K562 (cell line): ENCODE data around the gene PTPRE. TPM values are rescaled to one million over a fixed set of nuclear protein-coding genes. Genes with fewer than 3 reads are reported as not detected.

ENCODE experiments used
- ATAC-seq: fragments of 200-7000 bp; cut with Tn5 transposase; 3 replicates; pipeline ENCODE4 v1.9.1; 2020; ENCODE audit warnings: moderate library complexity
- BruUV-seq: library from RNA; stranded (reverse); fragments of 400-500 nt; replicated peaks from 2 replicates; lab custom pipeline; 2021; lab: Mats Ljungman, UMichigan
- CTCF ChIA-PET: fragments of 300-600 bp; formaldehyde crosslinking; extraction: SDS; loops from one replicate; lab custom pipeline; 2021; ENCODE audit warnings: low intra/inter-chr PET ratio; lab: Yijun Ruan, JAX
- POLR2A ChIA-PET: fragments of 300-600, 350-650 bp; sonication (Branson Sonifier 250); formaldehyde crosslinking; extraction: SDS; loops from one replicate; lab custom pipeline; 2021; ENCODE audit warnings: antibody characterized with exemption, inconsistent platforms; lab: Yijun Ruan, JAX
- DNase-seq, 4 experiments: peaks; one replicate each; pipeline versions ENCODE4 v3.0.0 to v3.0.0-alpha.2; 2011 to 2018; ENCODE audit warnings: low spot score in 3 of 4, mixed read lengths in 3 of 4; ENCODE audit errors: extremely low read depth in 1 of 4
- FAIRE-seq: peaks from 2 replicates; lab custom pipeline; 2011; peaks lifted over from hg19 to GRCh38; lab: Jason Lieb, UNC
- H2AFZ ChIP-seq: 2 replicates; pipeline ENCODE4 v1.6.0; 2011; ENCODE audit warnings: low read depth, low read length, control low read depth, inconsistent platforms
- H3K27ac ChIP-seq: fragments of 200-600 bp; 3 replicates; pipeline ENCODE4 v1.8.0; 2011; ENCODE audit warnings: low read depth, mild to moderate bottlenecking, control low read depth, inconsistent platforms, low read length, moderate library complexity, mixed read lengths; ENCODE audit errors: extremely low read depth
- H3K27me3 ChIP-seq, 2 experiments: fragments of 300-600 bp in 1 of 2; 2 replicates in 1 of 2; 3 replicates in 1 of 2; pipeline versions ENCODE4 v1.6.0 to v1.8.0; 2011; ENCODE audit warnings: inconsistent platforms in 2 of 2, low read length in 2 of 2, mild to moderate bottlenecking in 1 of 2, mixed read lengths in 1 of 2, moderate library complexity in 1 of 2; ENCODE audit not compliant: control insufficient read depth in 2 of 2, insufficient read depth in 2 of 2
- H3K36me3 ChIP-seq: fragments of 300-600 bp; 3 replicates; pipeline ENCODE4 v1.8.0; 2011; ENCODE audit warnings: mild to moderate bottlenecking, low read length, inconsistent platforms; ENCODE audit not compliant: control insufficient read depth, insufficient read depth
- H3K4me1 ChIP-seq, 2 experiments: fragments of 200-600 bp in 1 of 2; replicated peaks in 1 of 2; 2 replicates in 1 of 2; 3 replicates in 1 of 2; pipeline versions ENCODE4 v1.5.1 to v1.8.0; 2011; ENCODE audit warnings: inconsistent platforms in 2 of 2, low read length in 2 of 2, mild to moderate bottlenecking in 1 of 2, mixed read lengths in 1 of 2, moderate library complexity in 1 of 2; ENCODE audit not compliant: control insufficient read depth in 2 of 2, insufficient read depth in 2 of 2
- H3K4me2 ChIP-seq: 2 replicates; pipeline ENCODE4 v1.6.1; 2011; ENCODE audit warnings: low read length, control low read depth, inconsistent platforms, mixed read lengths; ENCODE audit not compliant: insufficient read depth
- H3K4me3 ChIP-seq: fragments of 200-600 bp; sonication (generic), shearing (Covaris generic); 2 replicates; pipeline ENCODE4 v1.5.1; 2016; ENCODE audit warnings: control low read depth, inconsistent platforms
- H3K79me2 ChIP-seq: fragments of 200-600 bp; 3 replicates; pipeline ENCODE4 v1.8.0; 2011; ENCODE audit warnings: low read length, inconsistent platforms; ENCODE audit not compliant: control insufficient read depth, insufficient read depth
- H3K9ac ChIP-seq, 2 experiments: 2 replicates each; pipeline versions ENCODE4 v1.6.0 to v1.6.1; 2011; ENCODE audit warnings: low read depth in 2 of 2, low read length in 2 of 2, control low read depth in 1 of 2, inconsistent platforms in 1 of 2, mild to moderate bottlenecking in 1 of 2, mixed read lengths in 1 of 2; ENCODE audit not compliant: insufficient read depth in 1 of 2
- H3K9me1 ChIP-seq: one replicate; pipeline ENCODE4 v1.6.0; 2011; ENCODE audit warnings: inconsistent platforms, mild to moderate bottlenecking, low read length, moderate library complexity; ENCODE audit not compliant: control insufficient read depth, insufficient read depth
- H3K9me3 ChIP-seq: replicated peaks from 2 replicates; pipeline ENCODE4 v1.5.1; 2011; ENCODE audit warnings: low read depth, low read length, inconsistent platforms; ENCODE audit not compliant: control insufficient read depth, insufficient read depth
- H4K20me1 ChIP-seq: replicated peaks from 2 replicates; pipeline ENCODE4 v1.6.1; 2011; ENCODE audit warnings: low read length, inconsistent platforms, mixed read lengths; ENCODE audit not compliant: control insufficient read depth, insufficient read depth
- CBX3 ChIP-seq, 2 experiments: IDR thresholded peaks; 1 replicate in 1 of 2; 2 replicates in 1 of 2; pipeline ENCODE4 v1.6.1; 2012; ENCODE audit warnings: inconsistent platforms in 2 of 2, low read length in 2 of 2, borderline replicate concordance in 1 of 2, control low read depth in 1 of 2
- HSF4 ChIP-seq: fragments of 250-450 bp; sonication (Bioruptor Pico); IDR thresholded peaks from 2 replicates; pipeline ENCODE4 v2.1.2; 2022; ENCODE audit warnings: mild to moderate bottlenecking, moderate library complexity, borderline replicate concordance
- WGBS: fragments of 100-300 bp; shearing (Covaris generic); methylation state at CpG from one replicate; pipeline ENCODE4 v1.1.6; 2016; ENCODE audit warnings: low coverage, mixed read lengths; ENCODE audit not compliant: insufficient coverage; ENCODE audit errors: missing lambda C conversion rate; 5-methylcytosine and 5-hydroxymethylcytosine counted together
- in situ Hi-C: fragments of 300-500 bp; cut with MboI; formaldehyde crosslinking; loops from 4 replicates; pipeline ENCODE4 v1.15.0; 2018; ENCODE audit warnings: inconsistent platforms, mixed read lengths
- intact Hi-C: fragments of 100-400 bp; cut with micrococcal nuclease; formaldehyde crosslinking; loops from 2 replicates; pipeline ENCODE4 v1.14.2; 2022
- polyA plus RNA-seq, 8 experiments: library from polyadenylated mRNA; depleted of rRNA in 4 of 8; stranded (reverse) in 5 of 8; unstranded in 3 of 8; fragments of >200 nt; fragmentation: Nextera tagmentation in 2 of 8; fragmentation: Illumina TruSeq in 1 of 8; extraction: Ambion mirVana in 2 of 8; extraction: Trizol in 1 of 8; gene quantifications; 2 replicates each; pipeline versions ENCODE4 v1.2.1 to v1.2.3, GENCODE V29; 2011 to 2014; ENCODE audit warnings: inconsistent platforms in 1 of 8, missing spikeins in 1 of 8
- total RNA-seq, 7 experiments: library from RNA; depleted of rRNA in 6 of 7; stranded (reverse); fragments of >200 nt in 6 of 7; fragmentation: Illumina TruSeq in 2 of 7; extraction: Trizol in 2 of 7; gene quantifications; 2 replicates each; pipeline versions ENCODE4 v1.2.1 to v1.2.3, GENCODE V29; 2011 to 2021; ENCODE audit warnings: low replicate concordance in 1 of 7
- TF ChIP-seq, protein P1 (sequence below): sonication (generic); formaldehyde crosslinking; IDR thresholded peaks from 2 replicates; pipeline ENCODE4 v1.8.0; 2022; ENCODE audit warnings: mild to moderate bottlenecking, missing genetic modification reagents
- TF ChIP-seq, protein P2 (sequence below): fragments of 200-800 bp; sonication (Bioruptor generic); IDR thresholded peaks from 2 replicates; pipeline ENCODE4 v1.6.1; 2017; ENCODE audit warnings: missing genetic modification characterization, missing compliant biosample characterization

PTPRE gene
- total and polyA plus RNA-seq, 9 of the 15 experiments (the other 6 are each of a cell fraction or from before 2014, with no cell fraction given) = 0.01 to 0.13 (median 0.04) TPM; not detected in 4

DNA sequence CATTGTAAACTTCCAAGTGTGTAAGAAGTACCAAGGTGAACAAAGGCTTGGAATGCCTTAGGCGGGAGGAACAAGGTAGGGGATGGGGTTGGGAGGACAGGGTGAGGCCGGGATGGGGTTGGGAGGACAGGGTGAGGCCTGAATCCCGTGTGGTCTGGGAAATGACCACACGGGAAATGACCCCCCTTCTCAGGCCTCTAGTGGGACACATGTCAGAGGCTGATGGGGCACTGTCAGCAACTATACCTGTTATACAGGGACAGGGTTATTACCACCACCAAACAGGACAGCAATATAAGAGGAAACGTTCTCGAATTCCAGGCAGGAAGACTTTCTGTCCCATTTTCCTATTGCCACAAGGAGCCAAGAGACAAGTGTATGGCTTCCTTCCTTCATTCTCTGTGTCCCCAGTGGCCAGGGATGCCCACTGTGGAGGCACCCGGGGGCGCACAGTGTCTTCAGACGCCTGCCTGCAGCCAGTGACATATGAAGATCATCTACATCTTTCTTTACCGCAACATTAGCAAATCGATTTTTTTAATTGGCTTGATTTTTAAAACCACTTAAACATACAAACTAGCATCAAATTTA lies 218.0 kb downstream of the PTPRE start:
- Histone ChIP-seq H3K4me1 (peaks cover 9 to 15% of the 10 kb centered on the region in 2 experiments; a peak in 4 of 5 replicates), H4K20me1 (peaks cover 7% of the 10 kb centered on the region), H3K4me3 (peak overlapping the region; percentile 89), H3K4me2 (peak overlapping the region; percentile 89), H2AFZ (no peak overlapping the region), H3K36me3 (peaks cover 48% of the 10 kb centered on the region), H3K9ac (peak overlapping the region; percentile 87 to 96), H3K9me1 (no peaks in the 10 kb centered on the region), H3K79me2 (peaks cover 58% of the 10 kb centered on the region), H3K27ac (peak overlapping the region; percentile 93), H3K27me3 (no peaks in the 10 kb centered on the region), H3K9me3 (no peaks in the 10 kb centered on the region)
- BruUV-seq = TSS peak; percentile 32
- ChIA-PET POLR2A (interaction anchor here (0.6 to 4.2 kb wide), 6 partner anchors 10 to 68 kb away, joined by 3 to 26 read pairs (median 4); no protein-coding TSS in a partner anchor), CTCF (no interaction called here)
- in situ Hi-C loops = no loop called here
- TF ChIP-seq, protein P1, sequence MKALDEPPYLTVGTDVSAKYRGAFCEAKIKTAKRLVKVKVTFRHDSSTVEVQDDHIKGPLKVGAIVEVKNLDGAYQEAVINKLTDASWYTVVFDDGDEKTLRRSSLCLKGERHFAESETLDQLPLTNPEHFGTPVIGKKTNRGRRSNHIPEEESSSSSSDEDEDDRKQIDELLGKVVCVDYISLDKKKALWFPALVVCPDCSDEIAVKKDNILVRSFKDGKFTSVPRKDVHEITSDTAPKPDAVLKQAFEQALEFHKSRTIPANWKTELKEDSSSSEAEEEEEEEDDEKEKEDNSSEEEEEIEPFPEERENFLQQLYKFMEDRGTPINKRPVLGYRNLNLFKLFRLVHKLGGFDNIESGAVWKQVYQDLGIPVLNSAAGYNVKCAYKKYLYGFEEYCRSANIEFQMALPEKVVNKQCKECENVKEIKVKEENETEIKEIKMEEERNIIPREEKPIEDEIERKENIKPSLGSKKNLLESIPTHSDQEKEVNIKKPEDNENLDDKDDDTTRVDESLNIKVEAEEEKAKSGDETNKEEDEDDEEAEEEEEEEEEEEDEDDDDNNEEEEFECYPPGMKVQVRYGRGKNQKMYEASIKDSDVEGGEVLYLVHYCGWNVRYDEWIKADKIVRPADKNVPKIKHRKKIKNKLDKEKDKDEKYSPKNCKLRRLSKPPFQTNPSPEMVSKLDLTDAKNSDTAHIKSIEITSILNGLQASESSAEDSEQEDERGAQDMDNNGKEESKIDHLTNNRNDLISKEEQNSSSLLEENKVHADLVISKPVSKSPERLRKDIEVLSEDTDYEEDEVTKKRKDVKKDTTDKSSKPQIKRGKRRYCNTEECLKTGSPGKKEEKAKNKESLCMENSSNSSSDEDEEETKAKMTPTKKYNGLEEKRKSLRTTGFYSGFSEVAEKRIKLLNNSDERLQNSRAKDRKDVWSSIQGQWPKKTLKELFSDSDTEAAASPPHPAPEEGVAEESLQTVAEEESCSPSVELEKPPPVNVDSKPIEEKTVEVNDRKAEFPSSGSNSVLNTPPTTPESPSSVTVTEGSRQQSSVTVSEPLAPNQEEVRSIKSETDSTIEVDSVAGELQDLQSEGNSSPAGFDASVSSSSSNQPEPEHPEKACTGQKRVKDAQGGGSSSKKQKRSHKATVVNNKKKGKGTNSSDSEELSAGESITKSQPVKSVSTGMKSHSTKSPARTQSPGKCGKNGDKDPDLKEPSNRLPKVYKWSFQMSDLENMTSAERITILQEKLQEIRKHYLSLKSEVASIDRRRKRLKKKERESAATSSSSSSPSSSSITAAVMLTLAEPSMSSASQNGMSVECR (CRISPR knock-in tag) = 0 out of 2 replicates have a peak, but pooled peaks have one; percentile 21
- TF ChIP-seq CBX3 (IDR thresholded peaks at IDR 0.05; ENCODE audit: borderline replicate concordance in 1 of 2, low read length in 2 of 2) (no peak), HSF4 (CRISPR knock-in tag) (no peak)
- TF ChIP-seq, protein P2, sequence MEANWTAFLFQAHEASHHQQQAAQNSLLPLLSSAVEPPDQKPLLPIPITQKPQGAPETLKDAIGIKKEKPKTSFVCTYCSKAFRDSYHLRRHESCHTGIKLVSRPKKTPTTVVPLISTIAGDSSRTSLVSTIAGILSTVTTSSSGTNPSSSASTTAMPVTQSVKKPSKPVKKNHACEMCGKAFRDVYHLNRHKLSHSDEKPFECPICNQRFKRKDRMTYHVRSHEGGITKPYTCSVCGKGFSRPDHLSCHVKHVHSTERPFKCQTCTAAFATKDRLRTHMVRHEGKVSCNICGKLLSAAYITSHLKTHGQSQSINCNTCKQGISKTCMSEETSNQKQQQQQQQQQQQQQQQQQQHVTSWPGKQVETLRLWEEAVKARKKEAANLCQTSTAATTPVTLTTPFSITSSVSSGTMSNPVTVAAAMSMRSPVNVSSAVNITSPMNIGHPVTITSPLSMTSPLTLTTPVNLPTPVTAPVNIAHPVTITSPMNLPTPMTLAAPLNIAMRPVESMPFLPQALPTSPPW (CRISPR knock-in tag) = peak; percentile 10; the same call in 1 of the 2 replicates
- 2% methylated on average over 9 of the region's 11 CpGs for WGBS
- DNase-seq (peak in 2 of 4 experiments; percentile 12 to 13), ATAC-seq (peak; percentile 24; the same call in 2 of the 3 replicates), FAIRE-seq (peak; percentile 54)
- intact Hi-C loops = no loop called here
